DOHH2 (cell line): ENCODE measurements around the gene AFP.

Source experiments
- H3F3A ChIP-seq: fragments of 200-600 bp; sonication (generic), shearing (Covaris generic); 2 replicates; pipeline ENCODE4 v1.6.0; 2016; ENCODE audit warnings: antibody characterized with exemption, mild to moderate bottlenecking; ENCODE audit not compliant: control insufficient read depth, insufficient read depth
- H3K27ac ChIP-seq: fragments of 200-600 bp; sonication (generic); 2 replicates; pipeline ENCODE4 v1.5.1; 2014; ENCODE audit warnings: low read depth, mild to moderate bottlenecking, low read length, moderate library complexity
- H3K27me3 ChIP-seq: fragments of 200-600 bp; sonication (generic); 2 replicates; pipeline ENCODE4 v1.6.1; 2014; ENCODE audit warnings: mild to moderate bottlenecking, low read length, mixed read lengths; ENCODE audit not compliant: control insufficient read depth
- H3K36me3 ChIP-seq: fragments of 200-600 bp; sonication (generic); 2 replicates; pipeline ENCODE4 v1.6.1; 2014; ENCODE audit warnings: mild to moderate bottlenecking, low read length, moderate library complexity, mixed read lengths; ENCODE audit not compliant: control insufficient read depth
- H3K4me1 ChIP-seq: fragments of 200-600 bp; sonication (generic); 2 replicates; pipeline ENCODE4 v1.6.1; 2014; ENCODE audit warnings: mild to moderate bottlenecking, low read length, mixed read lengths; ENCODE audit not compliant: control insufficient read depth
- H3K4me2 ChIP-seq: fragments of 200-600 bp; sonication (generic); 2 replicates; pipeline ENCODE4 v1.6.0; 2014; ENCODE audit warnings: mild to moderate bottlenecking, low read length, moderate library complexity
- H3K4me3 ChIP-seq: fragments of 200-600 bp; sonication (generic); 2 replicates; pipeline ENCODE4 v1.5.1; 2014; ENCODE audit warnings: mild to moderate bottlenecking, low read length, mixed read lengths
- H3K79me2 ChIP-seq: fragments of 200-600 bp; sonication (generic); 2 replicates; pipeline ENCODE4 v1.6.1; 2014; ENCODE audit warnings: mild to moderate bottlenecking, low read length, mixed read lengths; ENCODE audit not compliant: control insufficient read depth
- H3K9me2 ChIP-seq: fragments of 200-600 bp; sonication (generic); replicated peaks from 2 replicates; pipeline ENCODE4 v1.6.1; 2014; ENCODE audit warnings: mild to moderate bottlenecking, low read length, mixed read lengths; ENCODE audit not compliant: control insufficient read depth
- H3K9me3 ChIP-seq: fragments of 200-600 bp; sonication (generic); 2 replicates; pipeline ENCODE4 v1.6.1; 2014; ENCODE audit warnings: antibody characterized with exemption, low read length, mixed read lengths; ENCODE audit not compliant: control insufficient read depth, insufficient read depth
- H4K20me1 ChIP-seq: fragments of 200-600 bp; sonication (generic); 2 replicates; pipeline ENCODE4 v1.6.0; 2014; ENCODE audit warnings: low read depth, mild to moderate bottlenecking, antibody characterized with exemption, low read length, moderate library complexity; ENCODE audit not compliant: control insufficient read depth, insufficient read depth
- CTCF ChIP-seq: fragments of 200-600 bp; sonication (generic); IDR thresholded peaks from one replicate; pipeline ENCODE4 v1.5.1; 2014; ENCODE audit warnings: antibody characterized with exemption, mild to moderate bottlenecking, low read depth, low read length; ENCODE audit not compliant: poor library complexity, severe bottlenecking
- EZH2phosphoT487 ChIP-seq: fragments of 200-600 bp; sonication (generic); IDR thresholded peaks from 2 replicates; pipeline ENCODE4 v1.6.1; 2017; ENCODE audit warnings: borderline replicate concordance, mild to moderate bottlenecking, antibody characterized with exemption, low read length, moderate library complexity, mixed read lengths

The AFP gene

DNA sequence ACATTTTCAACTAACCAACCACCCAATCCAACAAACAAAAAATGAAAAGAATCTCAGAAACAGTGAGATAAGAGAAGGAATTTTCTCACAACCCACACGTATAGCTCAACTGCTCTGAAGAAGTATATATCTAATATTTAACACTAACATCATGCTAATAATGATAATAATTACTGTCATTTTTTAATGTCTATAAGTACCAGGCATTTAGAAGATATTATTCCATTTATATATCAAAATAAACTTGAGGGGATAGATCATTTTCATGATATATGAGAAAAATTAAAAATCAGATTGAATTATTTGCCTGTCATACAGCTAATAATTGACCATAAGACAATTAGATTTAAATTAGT, 4.2 kb upstream of the AFP start:
- H3K4me2 ChIP-seq, result no peak overlapping the region
- H3K79me2 ChIP-seq, result no peaks in the 10 kb centered on the region
- H3K27me3 ChIP-seq, result no peaks in the 10 kb centered on the region
- TF ChIP-seq EZH2phosphoT487 (no peak), CTCF (no peak)
- H3F3A ChIP-seq, result no peaks in the 10 kb centered on the region
- H3K4me1 ChIP-seq, result no peaks in the 10 kb centered on the region
- H3K9me2 ChIP-seq, result no peaks in the 10 kb centered on the region
- no peaks in the 10 kb centered on the region for H3K36me3 ChIP-seq
- H4K20me1 ChIP-seq, result no peaks in the 10 kb centered on the region
- H3K9me3 ChIP-seq, result no peaks in the 10 kb centered on the region
- H3K4me3 ChIP-seq, result no peak overlapping the region
- no peak overlapping the region for H3K27ac ChIP-seq

DNA sequence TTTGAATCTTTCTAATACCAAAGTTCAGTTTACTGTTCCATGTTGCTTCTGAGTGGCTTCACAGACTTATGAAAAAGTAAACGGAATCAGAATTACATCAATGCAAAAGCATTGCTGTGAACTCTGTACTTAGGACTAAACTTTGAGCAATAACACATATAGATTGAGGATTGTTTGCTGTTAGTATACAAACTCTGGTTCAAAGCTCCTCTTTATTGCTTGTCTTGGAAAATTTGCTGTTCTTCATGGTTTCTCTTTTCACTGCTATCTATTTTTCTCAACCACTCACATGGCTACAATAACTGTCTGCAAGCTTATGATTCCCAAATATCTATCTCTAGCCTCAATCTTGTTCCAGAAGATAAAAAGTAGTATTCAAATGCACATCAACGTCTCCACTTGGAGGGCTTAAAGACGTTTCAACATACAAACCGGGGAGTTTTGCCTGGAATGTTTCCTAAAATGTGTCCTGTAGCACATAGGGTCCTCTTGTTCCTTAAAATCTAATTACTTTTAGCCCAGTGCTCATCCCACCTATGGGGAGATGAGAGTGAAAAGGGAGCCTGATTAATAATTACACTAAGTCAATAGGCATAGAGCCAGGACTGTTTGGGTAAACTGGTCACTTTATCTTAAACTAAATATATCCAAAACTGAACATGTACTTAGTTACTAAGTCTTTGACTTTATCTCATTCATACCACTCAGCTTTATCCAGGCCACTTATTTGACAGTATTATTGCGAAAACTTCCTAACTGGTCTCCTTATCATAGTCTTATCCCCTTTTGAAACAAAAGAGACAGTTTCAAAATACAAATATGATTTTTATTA, 3.6 kb upstream of the AFP start:
- no peaks in the 10 kb centered on the region for H3F3A ChIP-seq
- H3K27me3 ChIP-seq, result no peaks in the 10 kb centered on the region
- no peaks in the 10 kb centered on the region for H3K4me1 ChIP-seq
- H3K4me3 ChIP-seq, result no peak overlapping the region
- no peaks in the 10 kb centered on the region for H4K20me1 ChIP-seq
- H3K27ac ChIP-seq, result no peak overlapping the region
- no peaks in the 10 kb centered on the region for H3K9me3 ChIP-seq
- no peak overlapping the region for H3K4me2 ChIP-seq
- no peaks in the 10 kb centered on the region for H3K36me3 ChIP-seq
- H3K79me2 ChIP-seq, result no peaks in the 10 kb centered on the region
- H3K9me2 ChIP-seq, result no peaks in the 10 kb centered on the region
- no peak for TF ChIP-seq CTCF
- TF ChIP-seq EZH2phosphoT487, result no peak

DNA sequence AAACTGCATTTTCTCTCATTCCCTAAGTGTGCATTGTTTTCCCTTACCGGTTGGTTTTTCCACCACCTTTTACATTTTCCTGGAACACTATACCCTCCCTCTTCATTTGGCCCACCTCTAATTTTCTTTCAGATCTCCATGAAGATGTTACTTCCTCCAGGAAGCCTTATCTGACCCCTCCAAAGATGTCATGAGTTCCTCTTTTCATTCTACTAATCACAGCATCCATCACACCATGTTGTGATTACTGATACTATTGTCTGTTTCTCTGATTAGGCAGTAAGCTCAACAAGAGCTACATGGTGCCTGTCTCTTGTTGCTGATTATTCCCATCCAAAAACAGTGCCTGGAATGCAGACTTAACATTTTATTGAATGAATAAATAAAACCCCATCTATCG, 2.9 kb upstream of the AFP start:
- H3K4me1 ChIP-seq, result no peaks in the 10 kb centered on the region
- no peaks in the 10 kb centered on the region for H3K36me3 ChIP-seq
- H4K20me1 ChIP-seq, result no peaks in the 10 kb centered on the region
- H3K27me3 ChIP-seq, result no peaks in the 10 kb centered on the region
- H3K4me3 ChIP-seq, result no peak overlapping the region
- no peak overlapping the region for H3K4me2 ChIP-seq
- H3F3A ChIP-seq, result no peaks in the 10 kb centered on the region
- H3K9me2 ChIP-seq, result no peaks in the 10 kb centered on the region
- no peak overlapping the region for H3K27ac ChIP-seq
- no peaks in the 10 kb centered on the region for H3K9me3 ChIP-seq
- H3K79me2 ChIP-seq, result no peaks in the 10 kb centered on the region
- TF ChIP-seq CTCF (no peak), EZH2phosphoT487 (no peak)
